ENCODE results near the gene TSFM.

Gene TSFM

DNA sequence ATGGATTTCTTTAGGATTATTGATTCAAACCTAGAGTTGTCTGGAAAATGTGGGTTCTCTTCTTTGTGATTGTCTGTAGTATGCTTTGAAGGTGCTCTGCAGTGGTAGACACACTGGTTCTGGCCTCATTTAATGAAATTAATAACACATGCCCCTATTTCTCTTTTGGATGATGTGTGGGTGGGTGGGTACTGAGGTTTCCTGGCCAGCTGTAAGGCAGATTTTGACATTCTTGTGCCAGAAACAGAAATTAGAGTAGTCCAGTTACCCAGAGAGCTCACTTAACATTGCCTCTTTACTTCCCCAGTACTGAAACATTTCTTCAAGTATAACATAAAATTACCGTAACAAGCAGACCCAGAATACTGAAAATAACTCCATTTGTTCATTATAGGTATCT lies 14.4 kb downstream of the TSFM start:
- TF ChIP-seq, protein P1, sequence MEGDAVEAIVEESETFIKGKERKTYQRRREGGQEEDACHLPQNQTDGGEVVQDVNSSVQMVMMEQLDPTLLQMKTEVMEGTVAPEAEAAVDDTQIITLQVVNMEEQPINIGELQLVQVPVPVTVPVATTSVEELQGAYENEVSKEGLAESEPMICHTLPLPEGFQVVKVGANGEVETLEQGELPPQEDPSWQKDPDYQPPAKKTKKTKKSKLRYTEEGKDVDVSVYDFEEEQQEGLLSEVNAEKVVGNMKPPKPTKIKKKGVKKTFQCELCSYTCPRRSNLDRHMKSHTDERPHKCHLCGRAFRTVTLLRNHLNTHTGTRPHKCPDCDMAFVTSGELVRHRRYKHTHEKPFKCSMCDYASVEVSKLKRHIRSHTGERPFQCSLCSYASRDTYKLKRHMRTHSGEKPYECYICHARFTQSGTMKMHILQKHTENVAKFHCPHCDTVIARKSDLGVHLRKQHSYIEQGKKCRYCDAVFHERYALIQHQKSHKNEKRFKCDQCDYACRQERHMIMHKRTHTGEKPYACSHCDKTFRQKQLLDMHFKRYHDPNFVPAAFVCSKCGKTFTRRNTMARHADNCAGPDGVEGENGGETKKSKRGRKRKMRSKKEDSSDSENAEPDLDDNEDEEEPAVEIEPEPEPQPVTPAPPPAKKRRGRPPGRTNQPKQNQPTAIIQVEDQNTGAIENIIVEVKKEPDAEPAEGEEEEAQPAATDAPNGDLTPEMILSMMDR (IDR thresholded peaks at IDR 0.05): no peak

DNA sequence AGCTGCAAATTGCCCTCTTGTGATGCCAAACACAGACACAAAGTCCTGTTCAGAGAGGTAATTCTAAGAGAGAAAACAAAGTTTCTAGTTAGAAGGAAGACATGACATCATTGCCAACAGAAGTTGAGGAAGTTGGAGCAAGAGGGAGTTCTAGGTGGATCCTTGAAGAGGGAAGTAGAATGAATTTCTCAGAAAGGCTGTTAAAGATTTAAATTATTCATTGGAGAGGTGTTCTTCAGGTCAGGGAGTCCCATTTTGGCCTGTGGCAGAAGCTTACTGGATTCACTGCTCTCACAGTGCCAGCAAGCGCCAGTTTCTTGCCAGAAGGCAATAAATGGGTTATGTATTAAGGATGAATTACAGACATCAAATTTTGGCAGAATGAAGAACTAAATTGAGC lies 15.3 kb downstream of the TSFM start:
- TF ChIP-seq, protein P1 (IDR thresholded peaks at IDR 0.05): no peak

DNA sequence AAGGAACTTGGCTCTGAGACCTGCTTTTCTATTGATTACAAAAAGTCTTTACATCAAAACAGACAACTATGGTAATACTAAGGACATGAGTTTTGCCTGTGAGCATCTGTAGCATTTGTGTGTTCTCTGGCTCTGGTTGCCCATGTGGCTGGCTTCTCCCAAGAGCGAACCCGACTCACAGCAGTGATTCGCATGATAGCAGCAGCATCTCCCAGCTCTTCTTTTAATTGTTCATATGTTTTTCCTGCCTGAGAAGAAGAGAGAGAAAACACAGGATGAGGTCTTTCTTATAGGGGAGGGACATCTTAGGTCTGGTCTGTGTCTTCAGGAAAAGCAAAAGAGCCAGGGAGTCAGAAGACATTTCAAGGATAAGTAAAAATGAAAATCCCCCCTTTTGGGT lies 18.4 kb downstream of the TSFM start:
- TF ChIP-seq, protein P1 (IDR thresholded peaks at IDR 0.05): no peak

DNA sequence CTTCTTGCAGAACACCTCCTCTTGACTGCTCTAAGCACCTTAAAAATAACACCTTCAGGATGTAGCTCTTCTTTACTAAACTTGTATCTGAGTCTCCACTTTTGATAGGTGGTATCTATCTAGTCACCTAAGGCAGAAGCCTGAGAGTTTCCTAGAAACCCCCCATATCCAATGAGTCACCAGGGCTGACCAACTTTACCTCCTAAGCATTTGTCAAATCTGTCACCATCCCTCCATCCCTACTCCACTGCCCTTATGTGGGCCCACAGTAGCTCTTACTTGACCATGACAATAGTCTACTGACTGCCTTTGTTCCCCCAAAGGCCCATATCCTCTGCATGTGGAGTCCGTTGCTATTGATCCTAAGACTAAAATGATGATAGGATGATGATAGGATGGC lies 20.0 kb downstream of the TSFM start:
- TF ChIP-seq, protein P1 (IDR thresholded peaks at IDR 0.05): no peak

DNA sequence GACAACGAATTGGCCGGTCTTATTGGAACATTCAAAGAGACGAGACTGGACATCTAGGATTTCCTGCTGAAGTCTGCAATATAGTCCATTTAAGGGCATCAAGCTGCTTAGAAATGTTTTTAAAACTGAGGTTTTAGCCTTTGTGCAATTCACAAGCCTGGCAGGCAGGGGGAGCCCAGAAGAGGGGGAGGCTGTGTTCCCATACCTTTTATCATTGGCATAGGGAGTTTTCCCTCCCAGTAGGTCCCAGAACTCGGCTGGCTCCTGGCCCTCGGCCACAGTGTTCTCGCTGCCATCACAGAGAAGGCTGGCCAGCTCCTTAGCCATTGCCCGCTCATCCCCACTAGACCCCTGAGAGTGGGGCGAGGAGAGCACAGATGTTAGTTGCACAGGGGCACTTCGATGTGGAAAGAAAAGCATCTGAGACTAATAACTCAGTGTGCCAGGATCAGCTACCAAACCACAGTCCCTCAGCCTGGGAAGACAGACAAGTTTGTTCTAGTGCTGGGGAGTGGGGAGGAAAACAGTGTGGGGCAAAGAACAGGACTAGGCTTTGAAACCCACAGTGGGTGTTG lies 20.8 kb downstream of the TSFM start:
- TF ChIP-seq, protein P1 (IDR thresholded peaks at IDR 0.05): peak; percentile 81

DNA sequence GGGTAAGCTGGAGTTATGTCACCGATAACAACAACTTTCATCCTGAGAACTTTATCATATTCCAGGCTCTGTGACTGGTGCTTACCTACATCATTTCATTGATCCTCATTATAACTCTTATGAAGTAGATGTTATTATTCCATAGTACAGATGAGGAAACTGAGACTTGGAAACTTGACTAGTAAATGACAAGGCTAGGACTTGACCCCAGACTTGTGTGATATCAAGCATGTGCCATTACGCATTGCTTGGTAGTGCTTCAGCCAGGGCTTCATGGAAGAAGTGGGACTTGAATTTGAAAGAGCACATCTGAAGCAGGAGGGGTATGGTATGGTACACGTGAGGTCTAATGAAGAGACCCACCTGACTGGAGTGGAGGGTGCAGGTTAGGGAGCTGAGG lies 24.1 kb downstream of the TSFM start:
- TF ChIP-seq, protein P1 (IDR thresholded peaks at IDR 0.05): no peak

DNA sequence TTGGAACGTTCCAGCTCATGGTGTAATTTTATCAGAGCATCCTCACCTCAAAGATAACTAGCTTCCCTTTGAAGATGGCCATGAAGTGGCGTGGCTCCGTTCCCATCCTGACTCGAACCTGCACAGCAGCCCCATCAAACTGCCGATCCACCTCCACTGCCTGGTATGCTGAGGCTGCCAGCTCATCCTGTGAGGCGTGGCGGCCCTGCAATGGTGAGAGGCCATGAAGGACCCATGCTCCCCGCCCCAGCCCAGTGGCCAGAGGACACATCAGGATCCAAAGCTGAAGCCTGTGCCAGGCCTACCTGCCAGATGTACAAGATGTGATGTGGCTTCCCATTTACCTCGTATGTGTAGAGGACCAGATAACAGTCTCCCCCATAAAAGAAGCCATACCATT lies 24.7 kb downstream of the TSFM start:
- TF ChIP-seq, protein P1 (IDR thresholded peaks at IDR 0.05): no peak

DNA sequence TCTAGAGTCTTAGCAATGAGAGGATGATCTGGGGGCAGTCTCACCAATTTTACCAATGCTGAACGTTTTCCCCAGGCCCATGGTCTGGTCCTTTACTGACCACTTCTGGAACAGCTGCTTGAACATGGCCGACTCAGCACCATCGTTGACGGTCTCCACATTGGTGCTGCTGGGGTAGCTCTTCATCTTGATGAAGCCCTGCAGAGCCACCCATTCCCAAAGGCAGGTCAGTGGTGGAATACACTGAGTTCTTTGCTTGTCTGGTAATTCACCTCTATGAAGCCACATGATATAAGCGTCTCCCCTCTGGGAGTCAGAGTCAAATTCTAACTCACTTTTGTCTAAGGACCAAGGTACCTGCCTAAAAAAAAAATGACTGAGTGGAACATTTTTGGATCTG lies 25.8 kb downstream of the TSFM start:
- TF ChIP-seq, protein P1 (IDR thresholded peaks at IDR 0.05): no peak

All from LNCAP (cell line).